H1 (cell line): ENCODE data around the gene UFSP2. TPM values are rescaled to one million over a fixed set of nuclear protein-coding genes. Genes with fewer than 3 reads are reported as not detected.
A peak's percentile ranks its signal among the peaks of the same experiment; 100 is the strongest.

Experiments used
- CTCF ChIA-PET: fragments of 300-600 bp; sonication (Branson Sonifier 250); formaldehyde crosslinking; loops from one replicate; lab custom pipeline; 2021; ENCODE audit not compliant: partially characterized antibody; lab: Charles Lee
- POLR2A ChIA-PET: fragments of 300-600 bp; sonication (Branson Sonifier 250); formaldehyde crosslinking; loops from one replicate; lab custom pipeline; 2021; ENCODE audit warnings: inconsistent platforms; ENCODE audit not compliant: partially characterized antibody; lab: Charles Lee
- DNase-seq, 2 experiments: peaks; one replicate each; pipeline versions ENCODE4 v3.0.0 to v3.0.0-alpha.2; 2010 to 2022; ENCODE audit warnings: low spot score in 2 of 2, low read depth in 1 of 2, mixed read lengths in 1 of 2
- FAIRE-seq: peaks from 2 replicates; lab custom pipeline; 2011; peaks lifted over from hg19 to GRCh38; lab: Jason Lieb, UNC
- H2AFZ ChIP-seq: 2 replicates; pipeline ENCODE4 v1.8.1; 2012; ENCODE audit warnings: low read length, inconsistent platforms
- H2AK5ac ChIP-seq: 2 replicates; pipeline ENCODE4 v1.6.1; 2013; ENCODE audit warnings: low read depth, low read length
- H2BK120ac ChIP-seq: replicated peaks from 2 replicates; pipeline ENCODE3; 2013; ENCODE audit warnings: low read depth, low read length, inconsistent platforms
- H2BK12ac ChIP-seq: 2 replicates; pipeline ENCODE4 v1.6.1; 2013; ENCODE audit warnings: low read depth, low read length
- H2BK15ac ChIP-seq: 2 replicates; pipeline ENCODE4 v1.6.1; 2013; ENCODE audit warnings: low read length
- H2BK20ac ChIP-seq: 2 replicates; pipeline ENCODE4 v1.6.1; 2013; ENCODE audit warnings: low read length
- H2BK5ac ChIP-seq: 2 replicates; pipeline ENCODE4 v1.6.1; 2013; ENCODE audit warnings: low read depth, low read length
- H3K14ac ChIP-seq: 2 replicates; pipeline ENCODE4 v1.6.1; 2013; ENCODE audit warnings: inconsistent platforms; ENCODE audit not compliant: insufficient read length
- H3K18ac ChIP-seq: 2 replicates; pipeline ENCODE4 v1.6.1; 2013; ENCODE audit warnings: low read length; ENCODE audit errors: extremely low read depth
- H3K23ac ChIP-seq: 2 replicates; pipeline ENCODE4 v1.6.1; 2013; ENCODE audit warnings: inconsistent platforms; ENCODE audit not compliant: insufficient read length
- H3K23me2 ChIP-seq: 2 replicates; pipeline ENCODE4 v1.6.1; 2013; ENCODE audit warnings: low read depth, low read length
- H3K27ac ChIP-seq: 2 replicates; pipeline ENCODE4 v1.6.1; 2011; ENCODE audit warnings: low read depth, low read length, inconsistent platforms
- H3K27me3 ChIP-seq, 4 experiments: replicated peaks in 1 of 4; 1 replicate in 1 of 4; 2 replicates in 3 of 4; pipeline versions ENCODE4 v1.6.1 to v1.8.1; 2011 to 2013; ENCODE audit warnings: low read length in 3 of 4, mild to moderate bottlenecking in 3 of 4, inconsistent platforms in 2 of 4, mixed read lengths in 2 of 4, moderate library complexity in 1 of 4; ENCODE audit not compliant: control insufficient read depth in 3 of 4, insufficient read depth in 3 of 4; ENCODE audit errors: extremely low read depth in 1 of 4
- H3K36me3 ChIP-seq, 4 experiments: 2 replicates each; pipeline versions ENCODE4 v1.6.1 to v1.8.1; 2011 to 2013; ENCODE audit warnings: mild to moderate bottlenecking in 4 of 4, low read length in 3 of 4, moderate library complexity in 2 of 4, control low read depth in 1 of 4, inconsistent platforms in 1 of 4; ENCODE audit not compliant: insufficient read depth in 4 of 4, control insufficient read depth in 2 of 4
- H3K4ac ChIP-seq: replicated peaks from 2 replicates; pipeline ENCODE3; 2013; ENCODE audit warnings: low read length, low read depth, mixed read lengths, inconsistent platforms; ENCODE audit not compliant: insufficient read length
- H3K4me1 ChIP-seq, 4 experiments: replicated peaks in 1 of 4; 1 replicate in 1 of 4; 2 replicates in 3 of 4; pipeline versions ENCODE4 v1.6.1 to v1.8.1; 2011 to 2013; ENCODE audit warnings: low read length in 3 of 4, inconsistent platforms in 2 of 4, mixed read lengths in 1 of 4; ENCODE audit not compliant: insufficient read depth in 4 of 4, control insufficient read depth in 3 of 4
- H3K4me2 ChIP-seq, 2 experiments: 2 replicates each; pipeline versions ENCODE4 v1.6.1 to v1.8.1; 2011 to 2013; ENCODE audit warnings: low read depth in 2 of 2, low read length in 2 of 2, control low read depth in 1 of 2, inconsistent platforms in 1 of 2, mild to moderate bottlenecking in 1 of 2; ENCODE audit not compliant: insufficient read depth in 1 of 2
- H3K4me3 ChIP-seq, 4 experiments: fragments of 200-600, 300-600 bp in 1 of 4; sonication (generic), shearing (Covaris generic), sonication (Bioruptor Twin) in 1 of 4; 2 replicates each; pipeline versions ENCODE4 v1.5.1 to v1.8.1; 2011 to 2016; ENCODE audit warnings: low read length in 4 of 4, low read depth in 3 of 4, control low read depth in 2 of 4, inconsistent platforms in 2 of 4, mild to moderate bottlenecking in 2 of 4, mixed read lengths in 1 of 4, moderate library complexity in 1 of 4; ENCODE audit not compliant: insufficient read depth in 2 of 4; ENCODE audit errors: extremely low read depth in 1 of 4
- H3K56ac ChIP-seq: replicated peaks from 2 replicates; pipeline ENCODE3; 2013; ENCODE audit warnings: low read depth, mild to moderate bottlenecking, mixed read lengths, low read length, inconsistent platforms; ENCODE audit not compliant: insufficient read length
- H3K79me1 ChIP-seq: 2 replicates; pipeline ENCODE4 v1.6.1; 2013; ENCODE audit warnings: low read depth, low read length, control low read depth
- H3K79me2 ChIP-seq, 2 experiments: 2 replicates each; pipeline versions ENCODE4 v1.6.1 to v1.8.1; 2012 to 2013; ENCODE audit warnings: low read length in 2 of 2, mild to moderate bottlenecking in 2 of 2, inconsistent platforms in 1 of 2; ENCODE audit not compliant: insufficient read depth in 2 of 2, control insufficient read depth in 1 of 2
- H3K9ac ChIP-seq, 4 experiments: replicated peaks in 1 of 4; 1 replicate in 1 of 4; 2 replicates in 3 of 4; pipeline versions ENCODE4 v1.6.1 to v1.8.1; 2011 to 2013; ENCODE audit warnings: low read depth in 3 of 4, low read length in 3 of 4, control low read depth in 2 of 4, mild to moderate bottlenecking in 2 of 4, moderate library complexity in 2 of 4, inconsistent platforms in 1 of 4; ENCODE audit errors: extremely low read depth in 1 of 4
- H3K9me3 ChIP-seq, 2 experiments: 2 replicates each; pipeline versions ENCODE4 v1.6.1 to v1.8.1; 2012 to 2013; ENCODE audit warnings: mild to moderate bottlenecking in 2 of 2, moderate library complexity in 2 of 2, control low read depth in 1 of 2, inconsistent platforms in 1 of 2, low read depth in 1 of 2, low read length in 1 of 2, mixed read lengths in 1 of 2; ENCODE audit not compliant: insufficient read depth in 2 of 2
- H4K20me1 ChIP-seq, 2 experiments: replicated peaks in 1 of 2; 2 replicates each; pipeline versions ENCODE3 to v1.8.1; 2011 to 2013; ENCODE audit warnings: inconsistent platforms in 2 of 2, low read length in 2 of 2, mild to moderate bottlenecking in 1 of 2; ENCODE audit not compliant: insufficient read depth in 2 of 2, control insufficient read depth in 1 of 2
- H4K5ac ChIP-seq: 2 replicates; pipeline ENCODE4 v1.6.1; 2013; ENCODE audit warnings: low read length, low read depth, mixed read lengths, inconsistent platforms; ENCODE audit not compliant: insufficient read length
- H4K8ac ChIP-seq: 2 replicates; pipeline ENCODE4 v1.8.0; 2013; ENCODE audit warnings: mild to moderate bottlenecking, moderate library complexity, low read length, inconsistent platforms; ENCODE audit not compliant: insufficient read depth; ENCODE audit errors: extremely low read depth
- H4K91ac ChIP-seq: replicated peaks from 2 replicates; pipeline ENCODE3; 2013; ENCODE audit warnings: low read length, mixed read lengths, inconsistent platforms; ENCODE audit not compliant: insufficient read length
- ATF2 ChIP-seq: IDR thresholded peaks from 2 replicates; pipeline ENCODE4 v1.6.1; 2012; ENCODE audit warnings: low read length, inconsistent platforms
- CTBP2 ChIP-seq: IDR thresholded peaks from 2 replicates; pipeline ENCODE4 v1.7.0; 2011; ENCODE audit warnings: borderline replicate concordance, mild to moderate bottlenecking, moderate library complexity, mixed read lengths, low read length; ENCODE audit not compliant: insufficient read depth, insufficient read length
- CTCF ChIP-seq, 3 experiments: IDR thresholded peaks; 1 replicate in 2 of 3; 2 replicates in 1 of 3; pipeline versions ENCODE4 v1.5.1 to v1.6.1; 2011; ENCODE audit warnings: low read length in 3 of 3, mild to moderate bottlenecking in 3 of 3, inconsistent platforms in 2 of 3, low read depth in 1 of 3, moderate library complexity in 1 of 3; ENCODE audit not compliant: insufficient read depth in 1 of 3; ENCODE audit errors: control extremely low read depth in 1 of 3
- RFX5 ChIP-seq: IDR thresholded peaks from 2 replicates; pipeline ENCODE4 v1.6.1; 2011; ENCODE audit warnings: low read depth, low read length, improper control_type of control experiment, borderline replicate concordance
- RXRA ChIP-seq: IDR thresholded peaks from 2 replicates; pipeline ENCODE4 v1.6.1; 2011; ENCODE audit warnings: low read depth, mild to moderate bottlenecking, low read length, moderate library complexity; ENCODE audit not compliant: insufficient read depth
- WGBS, 2 experiments: shearing (Covaris generic) in 1 of 2; methylation state at CpG; one replicate each; pipeline versions ENCODE4 v1.1.6 to v1.1.7; 2013 to 2015; ENCODE audit warnings: low lambda C conversion rate in 2 of 2, mixed read lengths in 2 of 2, inconsistent platforms in 1 of 2, low coverage in 1 of 2, missing lambda C conversion rate in 1 of 2; ENCODE audit not compliant: insufficient replicate concordance in 2 of 2, insufficient coverage in 1 of 2, insufficient read length in 1 of 2; ENCODE audit errors: extremely low coverage in 1 of 2, missing lambda C conversion rate in 1 of 2; 5-methylcytosine and 5-hydroxymethylcytosine counted together
- polyA plus RNA-seq, 7 experiments: library from polyadenylated mRNA; depleted of rRNA in 3 of 7; stranded (reverse) in 5 of 7; unstranded in 2 of 7; fragments of >200 nt in 5 of 7; fragments of 200-250 nt in 2 of 7; gene quantifications; 1 replicate in 5 of 7; 2 replicates in 1 of 7; 4 replicates in 1 of 7; pipeline versions ENCODE4 v1.2.1 to v1.2.3, GENCODE V29; 2011 to 2013; ENCODE audit warnings: missing spikeins in 2 of 7, mixed read lengths in 2 of 7
- total RNA-seq: library from RNA; stranded (reverse); fragmentation: NEBNext Ultra II Directional; extraction: Animal tissue kit (Norgen Biotek cat#: 25700); gene quantifications from 2 replicates; pipeline ENCODE4 v1.2.1, GENCODE V29; 2021

Gene UFSP2
- total and polyA plus RNA-seq, 2 of the 8 experiments (the other 6 are each of a cell fraction or from before 2014, with no cell fraction given): 22.9 to 26.0 TPM

- H3K27ac ChIP-seq: no peak overlapping the region
- no peak for FAIRE-seq
- H2BK5ac ChIP-seq: no peak overlapping the region
- no peak overlapping the region for H2BK120ac ChIP-seq
- H3K4me1 ChIP-seq: peaks cover 0 to 4% (median 3%) of the 10 kb centered on the region in 4 experiments; a peak in 2 of 7 replicates
- peak overlapping the region; percentile 33; the same call in 1 of the 2 replicates for H2BK12ac ChIP-seq
- no peak overlapping the region for H2BK20ac ChIP-seq
- no peak overlapping the region for H3K9ac ChIP-seq
- H3K56ac ChIP-seq: no peak overlapping the region
- no peak overlapping the region for H2AFZ ChIP-seq
- H3K79me1 ChIP-seq: no peaks in the 10 kb centered on the region
- H3K4me3 ChIP-seq: no peak overlapping the region
- peaks cover 0 to 7% of the 10 kb centered on the region in 2 experiments; a peak in 1 of 4 replicates for H3K9me3 ChIP-seq
- H4K20me1 ChIP-seq: no peaks in the 10 kb centered on the region
- DNase-seq: no peak
- H4K8ac ChIP-seq: no peak overlapping the region
- H3K23me2 ChIP-seq: no peaks in the 10 kb centered on the region; the same call in 1 of the 2 replicates
- H2BK15ac ChIP-seq: no peak overlapping the region
- H3K18ac ChIP-seq: no peak overlapping the region
- H2AK5ac ChIP-seq: no peak overlapping the region
- no peak overlapping the region for H4K91ac ChIP-seq
- no peak overlapping the region for H3K23ac ChIP-seq
- ChIA-PET CTCF (interaction anchor here (1.2 kb wide), 1 partner anchor 659 kb away, joined by 3 read pairs; no protein-coding TSS in a partner anchor), POLR2A (interaction anchor here (1.3 to 1.4 kb wide), 2 partner anchors 17 to 26 kb away, joined by 3 read pairs; partner anchors contain the start of gene ANKRD37)
- no peak overlapping the region for H3K4ac ChIP-seq
- no peak overlapping the region for H3K14ac ChIP-seq
- H3K36me3 ChIP-seq: peaks cover 0 to 4% (median 0%) of the 10 kb centered on the region in 4 experiments; a peak in 1 of 8 replicates
- H4K5ac ChIP-seq: no peak overlapping the region
- WGBS, 2 experiments: 91% methylated on average over 13 of the region's 13 CpGs; no CpG with 5 or more reads in 1 of the 2 experiments
- no peaks in the 10 kb centered on the region for H3K79me2 ChIP-seq
- no peak overlapping the region for H3K4me2 ChIP-seq
- H3K27me3 ChIP-seq: no peaks in the 10 kb centered on the region
- TF ChIP-seq RFX5 (no peak), CTBP2 (no peak), ATF2 (no peak), CTCF (IDR thresholded peaks at IDR 0.05; ENCODE audit: control extremely low read depth in 1 of 3, insufficient read depth in 1 of 3, low read depth in 1 of 3, low read length in 3 of 3) (no peak), RXRA (no peak)
Measured at GRCh38 chr4:185379326-185380295, 46.2 kb downstream of the UFSP2 start.
